NCI-H510A treated with DMSO at 0.1 percent for 48 hours (cell line): Measurements from ENCODE around the gene CFAP97D1.

ENCODE experiments used
- DNase-seq: peaks from one replicate; lab custom pipeline; 2025; lab: John Stamatoyannopoulos, UW

Gene CFAP97D1

DNA sequence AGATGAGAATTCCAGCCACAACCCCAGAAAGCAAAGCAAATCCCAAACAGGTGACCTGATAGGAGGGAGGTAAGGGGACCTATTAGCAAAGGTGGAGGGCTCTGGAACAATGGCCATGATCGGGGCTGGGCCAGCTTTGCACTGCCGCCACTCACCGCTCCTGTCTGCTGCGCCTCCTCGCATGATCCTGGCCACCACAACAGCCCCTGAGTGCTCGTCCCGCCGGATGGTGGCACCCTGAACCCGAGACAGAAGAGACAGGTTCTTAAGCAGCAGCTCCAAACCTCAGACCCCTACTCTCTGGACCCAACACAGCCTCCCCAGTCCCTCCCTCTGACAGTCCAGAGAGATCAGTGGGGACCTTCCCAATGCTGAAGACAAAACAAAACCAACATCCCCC, 47.4 kb downstream of the CFAP97D1 start:
- no peak for DNase-seq

DNA sequence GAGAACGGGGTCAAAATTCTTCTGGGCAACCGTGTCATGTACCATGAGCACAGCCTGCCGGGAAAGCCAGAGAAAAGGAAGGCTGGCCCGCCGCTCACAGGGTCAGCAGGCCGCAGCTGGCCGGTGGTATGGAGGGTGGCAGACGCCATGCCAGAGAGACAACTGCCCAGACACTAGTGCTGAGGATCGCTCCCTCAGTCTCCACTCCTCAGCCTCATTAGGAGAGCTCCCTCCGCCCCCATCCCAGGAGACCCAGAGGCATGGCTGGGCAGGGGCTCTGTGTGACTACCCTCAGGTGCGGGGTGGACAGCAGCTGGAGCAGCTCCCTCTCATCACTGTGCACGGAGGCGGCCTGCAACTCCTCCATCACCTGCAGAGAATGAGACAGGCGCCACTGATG, 49.5 kb downstream of the CFAP97D1 start:
- no peak for DNase-seq

DNA sequence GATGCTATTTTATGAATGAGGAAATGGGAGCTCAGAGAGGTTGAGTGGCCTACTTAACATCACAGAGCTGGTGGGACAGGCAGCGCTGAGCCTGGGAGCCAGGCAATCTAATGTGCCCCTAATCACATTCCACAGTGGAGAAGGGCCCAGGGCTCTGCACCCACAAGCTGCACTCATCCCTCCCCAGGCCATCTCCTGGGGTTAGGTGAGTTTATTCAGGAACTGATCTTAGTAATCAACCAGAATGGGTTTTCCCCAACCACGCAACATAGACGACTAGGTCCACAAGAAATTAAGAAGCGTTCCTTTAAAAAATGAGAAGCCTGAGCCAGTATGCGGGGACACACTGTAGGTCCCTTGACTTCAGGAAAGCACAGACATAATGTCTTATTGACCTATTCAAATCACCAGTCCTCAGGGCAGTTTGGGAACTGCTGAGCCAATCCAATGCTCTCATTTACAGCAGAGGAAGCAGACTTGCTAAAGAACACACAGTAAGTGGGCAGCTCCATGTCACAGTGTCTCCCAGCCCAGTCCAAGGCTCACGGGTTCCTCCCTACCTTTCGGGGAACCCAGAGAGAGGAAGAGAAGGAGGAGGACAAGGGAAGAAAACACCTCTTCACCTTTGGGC, 50.4 kb downstream of the CFAP97D1 start:
- no peak for DNase-seq

DNA sequence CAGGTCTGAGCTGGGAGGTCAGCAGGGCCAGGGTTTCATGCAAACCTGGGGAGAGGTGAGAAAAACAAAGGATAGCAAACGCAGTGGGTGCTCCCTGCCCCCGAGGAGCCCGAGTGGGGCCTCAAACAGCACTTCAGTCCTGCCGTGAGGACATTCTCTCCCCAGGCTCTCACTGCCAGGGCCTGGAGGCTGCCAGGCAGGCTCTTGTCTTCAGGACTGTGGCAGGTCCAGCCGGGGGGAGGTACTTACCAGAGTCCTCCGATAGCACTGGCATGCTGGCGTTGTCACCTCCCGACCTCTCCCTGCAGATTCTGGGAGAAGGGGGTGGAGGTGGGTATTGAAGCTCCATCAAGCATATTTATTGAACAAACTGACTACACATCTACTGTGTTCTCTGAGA, 51.4 kb downstream of the CFAP97D1 start:
- no peak for DNase-seq

DNA sequence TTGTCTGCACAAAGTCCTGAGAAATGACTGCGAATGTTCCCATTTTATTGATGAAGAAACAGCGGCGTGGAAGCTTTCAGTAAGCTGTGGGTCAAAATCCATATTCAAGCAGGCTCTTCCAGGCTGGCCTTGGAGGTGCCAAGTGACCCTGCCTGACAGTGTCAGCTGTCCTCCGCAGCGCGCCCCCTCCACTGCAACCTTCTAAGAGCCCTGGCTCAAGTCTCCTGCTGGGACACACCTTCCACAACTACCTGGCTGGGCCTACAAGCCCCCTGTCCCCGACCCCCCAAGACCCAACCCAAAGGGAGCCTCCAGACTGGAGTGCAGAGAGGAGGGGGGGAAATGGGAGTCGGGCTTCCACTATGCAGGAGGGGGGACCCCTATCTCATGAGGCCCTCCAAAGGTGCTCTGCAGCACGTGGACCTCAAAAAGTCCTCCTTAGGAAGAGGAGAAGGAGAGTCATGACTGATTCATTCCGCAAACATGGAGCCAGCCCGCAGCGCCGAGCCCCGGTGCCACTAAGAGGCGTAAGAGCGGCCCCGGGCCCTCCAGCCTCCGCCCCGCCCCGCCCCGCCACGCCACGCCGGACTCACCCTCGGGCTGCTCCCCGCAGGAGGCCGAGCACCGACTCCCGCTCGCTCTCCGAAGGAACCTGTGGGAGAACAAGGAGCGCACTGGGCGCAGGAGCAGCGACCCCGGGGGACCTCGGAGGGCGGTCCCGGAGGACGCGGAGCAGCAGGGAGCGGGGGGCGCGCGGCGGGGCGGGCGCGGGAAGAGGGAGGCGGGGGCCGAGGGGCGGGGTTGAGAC, 52.1 kb downstream of the CFAP97D1 start:
- no peak for DNase-seq

DNA sequence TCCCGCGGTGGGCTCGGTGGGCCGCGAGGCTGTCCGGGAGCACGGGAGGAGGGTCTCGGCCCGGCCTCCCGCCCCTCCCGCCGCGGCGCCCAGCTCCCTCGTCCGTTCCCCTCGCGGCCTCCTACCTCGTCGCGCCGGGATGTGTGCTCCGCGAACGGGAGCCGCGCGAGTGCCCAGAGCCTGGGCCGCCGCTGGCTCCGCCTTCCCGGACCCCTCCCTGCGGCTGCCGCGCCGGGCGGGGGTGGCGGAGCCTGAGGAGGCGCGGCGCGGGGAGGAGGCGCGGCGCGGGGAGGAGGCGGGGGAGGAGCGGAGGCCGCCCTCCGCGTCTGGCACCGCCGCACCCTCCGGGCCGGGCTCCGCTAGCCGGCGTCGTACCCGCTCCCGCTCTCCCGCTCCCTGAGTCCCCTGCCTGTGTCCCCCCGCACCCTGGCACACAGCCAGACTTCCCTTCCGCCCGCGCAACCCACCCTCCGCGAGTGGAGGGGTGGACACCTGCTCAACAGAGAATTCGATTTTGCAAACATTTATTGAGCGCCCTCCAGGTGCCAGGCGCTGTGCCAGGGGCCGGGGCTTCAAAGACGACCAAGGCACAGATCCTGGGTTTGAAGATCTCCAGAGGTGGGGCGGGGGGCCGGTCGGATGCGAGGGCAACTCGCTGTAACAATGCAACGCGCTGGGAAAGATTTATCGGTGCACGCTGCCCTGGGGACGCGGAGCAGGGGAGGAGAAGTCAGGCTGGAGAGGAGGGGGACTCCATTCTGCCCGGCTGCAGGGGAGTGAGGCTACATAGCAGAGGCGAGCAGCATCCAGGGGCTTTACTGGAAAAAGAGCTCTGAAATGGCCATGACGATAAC, 53.0 kb downstream of the CFAP97D1 start, which contains the start of gene MPP3:
Gene MPP3, minus strand, starts transcription at position 171 of the 854 bp plus-strand sequence. CDS start 1,240 bp downstream, outside the sequence.
- DNase-seq: peak; percentile 61

DNA sequence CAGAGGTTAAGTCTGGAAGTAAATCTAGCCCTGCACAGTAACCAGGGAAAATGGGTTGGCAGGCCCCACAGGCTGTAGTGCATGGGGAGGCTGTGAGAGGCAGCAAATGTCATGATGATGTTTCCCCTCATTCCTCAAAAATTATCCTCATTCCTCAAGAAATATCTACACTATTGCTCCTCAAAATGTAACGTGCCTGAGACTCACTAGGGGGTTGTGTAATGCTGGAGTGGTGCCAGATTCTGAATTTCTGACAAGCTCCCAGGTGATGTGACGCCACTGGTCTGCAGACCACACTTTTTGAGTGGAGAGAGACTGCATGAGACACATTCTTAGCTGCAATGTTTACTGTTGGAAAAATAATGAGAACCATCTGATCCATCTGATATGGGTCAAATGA, 53.9 kb downstream of the CFAP97D1 start:
- DNase-seq: no peak
